Posterior vena cava (tissue), 2 donors: ENCODE data around the gene ACP3. TPM values are rescaled to one million over a fixed set of nuclear protein-coding genes. Genes with fewer than 3 reads are reported as not detected.

Experiments
- DNase-seq: peaks from one replicate; pipeline ENCODE4 v3.0.0-alpha.2; 2020; ENCODE audit warnings: low spot score
- intact Hi-C, 2 donors: fragments of 100-400 bp; cut with DNase I; formaldehyde crosslinking; loops; one replicate each; pipeline versions ENCODE4 v1.14.1 to v1.14.2; 2022 to 2023
- total RNA-seq, 2 donors: library from RNA; stranded (reverse); fragmentation: NEBNext Ultra II Directional; extraction: Animal tissue kit (Norgen Biotek cat#: 25700); gene quantifications; one replicate each; pipeline ENCODE4 v1.2.1, GENCODE V29; 2021
- donor health status: DM: yes; HTN: yes; CAD: no.
- donor health status: DM: yes; HTN: yes; CAD: no.

ACP3 gene
- total RNA-seq, 2 donors from 2014 or later, result 1.3 to 3.3 TPM

GRCh38 chr3:132311316-132311715 is 5.9 kb upstream of the ACP3 start:
- intact Hi-C loops, result no loop called here
- DNase-seq, result no peak

DNA sequence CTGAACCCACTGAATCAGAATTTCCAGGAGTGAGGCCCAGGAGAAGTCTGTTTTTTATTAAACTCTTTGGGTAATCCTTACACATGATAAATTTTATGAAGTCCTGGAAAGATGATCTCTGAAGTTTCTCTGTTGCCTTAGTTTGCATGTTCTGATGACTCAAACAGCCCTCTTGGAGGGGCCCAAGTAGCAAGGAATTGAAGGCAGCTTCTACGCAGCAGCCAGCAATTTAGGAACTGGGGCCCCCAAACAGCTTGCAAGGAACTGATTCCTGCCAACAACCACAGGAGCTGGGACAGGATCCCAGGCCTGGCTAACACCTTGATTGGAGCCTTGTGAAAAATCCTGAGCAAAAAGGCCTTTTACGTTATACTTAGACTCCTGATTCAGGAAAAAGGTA is 5.4 kb upstream of the ACP3 start:
- intact Hi-C loops, result no loop called here

GRCh38 chr3:132315851-132316250 is 1.4 kb upstream of the ACP3 start:
- no peak for DNase-seq
- intact Hi-C loops, result no loop called here

More for the DNA sequence above, 5.4 kb upstream of the ACP3 start:
- DNase-seq, result no peak

DNA sequence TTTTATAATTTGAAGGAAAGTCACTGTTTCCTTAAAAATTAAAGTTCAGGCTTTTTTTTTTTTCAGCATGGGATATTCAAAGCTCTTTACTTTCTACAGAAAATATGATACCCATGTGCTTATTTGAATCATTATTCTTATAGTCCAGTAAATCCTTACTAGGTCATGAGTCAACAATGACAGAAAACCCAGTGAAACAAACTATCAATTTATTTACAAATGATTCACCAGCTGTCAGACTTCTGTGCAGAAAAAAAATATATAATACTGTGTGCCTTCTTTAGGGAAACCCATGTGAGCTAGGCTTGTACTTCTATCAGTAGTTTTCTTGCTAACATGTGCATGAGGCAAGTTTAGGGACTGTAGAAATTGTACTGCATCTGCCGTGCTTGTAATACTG is 1.2 kb downstream of the ACP3 start:
- no peak for DNase-seq
- intact Hi-C loops, result no loop called here

DNA sequence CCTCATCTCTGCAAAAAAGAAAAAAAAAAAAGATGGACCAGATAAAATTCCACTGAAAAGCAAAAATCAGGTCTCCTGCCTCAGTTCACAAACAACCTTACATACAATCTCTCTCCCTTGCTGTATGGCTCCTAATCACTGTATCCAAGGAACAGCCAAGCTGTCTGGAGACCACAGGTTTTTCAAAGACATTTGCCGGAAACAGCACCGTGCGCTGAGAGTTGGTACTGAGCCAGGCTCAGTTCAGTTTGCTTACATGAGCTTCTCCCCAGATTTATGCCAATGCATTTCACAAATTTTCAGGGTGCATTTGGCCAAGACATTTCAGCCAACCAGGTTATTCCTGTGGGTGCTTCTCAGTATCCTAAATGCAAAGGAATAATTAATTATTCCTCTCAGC is 4.1 kb downstream of the ACP3 start:
- DNase-seq, result no peak
- intact Hi-C loops, result no loop called here

GRCh38 chr3:132325103-132325606 is 7.9 kb downstream of the ACP3 start:
- intact Hi-C loops, result no loop called here
- no peak for DNase-seq

- DNase-seq, result no peak
- intact Hi-C loops, result no loop called here
These were observed 8.4 kb downstream of the ACP3 start for GRCh38 chr3:132325634-132326033.

GRCh38 chr3:132326251-132326650 is 9.0 kb downstream of the ACP3 start:
- intact Hi-C loops, result no loop called here
- DNase-seq, result no peak

- intact Hi-C loops, result no loop called here
- no peak for DNase-seq
These were observed 14.9 kb downstream of the ACP3 start for GRCh38 chr3:132332082-132332481.

DNA sequence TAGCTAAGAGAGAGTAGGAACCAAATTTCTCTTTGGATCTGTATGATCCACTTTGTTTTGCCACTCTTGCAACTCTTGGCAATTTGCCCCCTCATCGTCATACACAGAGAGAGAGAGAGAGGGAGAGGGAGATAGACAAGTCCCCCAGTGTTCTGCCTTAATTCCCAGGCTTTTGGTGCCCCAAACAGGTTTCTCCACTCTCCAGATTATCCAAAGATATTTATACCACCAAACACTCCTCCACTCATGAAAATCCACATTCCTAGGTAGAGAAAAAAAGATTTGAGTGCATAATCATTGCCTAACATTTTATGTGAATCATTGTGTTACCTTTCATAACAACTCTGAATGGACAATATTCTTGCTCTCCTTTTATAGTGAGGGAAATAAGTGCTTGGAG is 15.3 kb downstream of the ACP3 start:
- intact Hi-C loops, result no loop called here
- DNase-seq, result no peak

GRCh38 chr3:132341746-132342145 is 24.5 kb downstream of the ACP3 start:
- intact Hi-C loops, result loop anchor here in 1 of 2 donors (5.0 kb wide), 1 partner anchor 89 kb away; no protein-coding TSS in a partner anchor
- no peak for DNase-seq

GRCh38 chr3:132342183-132342582 is 25.0 kb downstream of the ACP3 start:
- no peak for DNase-seq
- intact Hi-C loops, result loop anchor here in 1 of 2 donors (5.0 kb wide), 1 partner anchor 90 kb away; no protein-coding TSS in a partner anchor

DNA sequence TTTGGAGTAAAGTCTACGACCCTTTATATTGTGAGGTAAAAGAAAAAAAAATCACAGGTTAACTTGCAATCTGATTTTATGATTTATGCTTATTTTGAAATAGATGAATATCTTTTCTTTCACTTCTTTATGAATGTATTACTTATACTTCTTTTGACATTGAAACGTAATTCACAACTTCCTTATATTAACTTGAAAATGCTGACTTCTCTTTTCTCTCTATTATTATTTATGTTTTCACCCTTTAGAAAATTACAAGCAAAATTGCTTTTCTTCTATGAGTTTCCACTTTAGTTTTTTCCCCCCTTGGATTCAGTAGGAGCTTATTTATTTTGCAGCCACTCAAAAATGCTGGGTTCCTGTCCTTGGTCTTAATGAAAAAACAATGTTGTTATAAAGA is 25.4 kb downstream of the ACP3 start:
- intact Hi-C loops, result loop anchor here in 1 of 2 donors (5.0 kb wide), 1 partner anchor 90 kb away; no protein-coding TSS in a partner anchor

DNA sequence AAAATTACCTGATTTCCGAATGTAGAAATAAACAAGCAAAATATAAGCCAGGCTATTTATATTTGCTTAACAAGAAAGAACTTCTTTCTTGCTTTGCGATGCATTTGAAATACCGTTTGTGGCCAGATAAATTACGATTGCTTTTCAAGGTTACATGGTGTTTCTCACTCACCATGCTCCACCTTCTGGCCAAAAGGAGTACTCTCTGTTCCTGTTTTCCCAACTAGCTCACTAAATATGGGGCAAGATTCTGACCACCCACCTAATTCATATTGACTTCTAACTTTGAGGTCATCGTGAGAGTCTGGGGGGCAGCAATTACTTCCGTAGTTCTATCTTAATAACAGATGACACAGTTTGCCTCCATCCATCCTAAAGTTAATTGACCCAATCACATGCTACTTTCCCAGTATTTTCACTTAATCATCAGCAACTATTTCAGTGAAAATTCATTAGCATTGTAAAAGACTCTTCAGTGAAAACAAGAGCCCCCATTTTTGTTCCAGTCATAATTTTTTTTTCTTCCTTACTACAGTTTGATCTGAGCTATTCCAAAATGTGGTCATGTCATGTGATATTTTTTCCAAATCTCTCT is 25.9 kb downstream of the ACP3 start:
- intact Hi-C loops, result loop anchor here in 1 of 2 donors (5.0 kb wide), 1 partner anchor 91 kb away; no protein-coding TSS in a partner anchor
- DNase-seq, result no peak

More for the DNA sequence above, 25.4 kb downstream of the ACP3 start:
- DNase-seq, result no peak

GRCh38 chr3:132344666-132345280 is 27.6 kb downstream of the ACP3 start:
- no peak for DNase-seq
- intact Hi-C loops, result loop anchor here in 1 of 2 donors (5.0 kb wide), 1 partner anchor 92 kb away; no protein-coding TSS in a partner anchor

DNA sequence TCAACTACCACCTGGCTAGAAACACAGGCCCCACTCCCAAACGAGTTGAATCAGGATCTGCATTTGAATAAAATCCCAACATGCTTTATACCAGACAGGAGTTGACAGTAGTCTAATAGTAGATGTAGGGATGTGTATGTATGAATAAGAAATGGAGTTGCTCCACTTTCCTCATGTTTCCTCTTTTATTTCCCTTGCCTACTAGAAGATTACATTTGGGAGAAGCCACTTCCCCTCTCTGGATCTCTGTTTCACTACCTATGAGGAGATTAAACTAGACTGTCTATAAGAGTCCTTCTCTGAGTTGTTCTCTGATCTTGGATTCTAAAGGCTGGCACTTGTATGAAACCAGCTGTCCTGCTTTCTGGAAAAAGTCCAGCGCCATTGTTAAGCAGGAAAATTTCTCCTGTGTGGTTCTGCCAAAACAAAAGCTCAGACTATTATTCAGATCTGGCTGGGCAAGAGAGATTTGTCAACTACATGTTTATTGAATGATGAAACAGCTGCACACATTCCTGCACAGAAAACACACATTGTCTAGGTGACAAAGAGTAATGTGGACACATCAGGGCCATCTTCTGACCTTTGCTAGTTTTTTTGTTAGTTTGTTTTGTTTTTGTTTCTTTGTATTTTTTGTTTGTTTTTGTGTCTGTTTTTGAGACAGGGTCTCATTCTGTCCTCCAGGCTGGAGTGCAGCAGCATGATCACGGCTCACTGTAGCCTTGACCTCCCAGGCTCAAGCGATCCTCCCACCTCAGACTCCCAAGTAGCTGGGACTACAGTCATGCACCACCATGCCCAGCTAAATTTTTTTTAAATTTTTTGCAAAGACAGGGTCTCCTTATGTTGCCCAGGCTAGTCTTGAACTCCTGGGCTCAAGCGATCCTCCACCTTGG is 29.9 kb downstream of the ACP3 start:
- intact Hi-C loops, result no loop called here
- no peak for DNase-seq

DNA sequence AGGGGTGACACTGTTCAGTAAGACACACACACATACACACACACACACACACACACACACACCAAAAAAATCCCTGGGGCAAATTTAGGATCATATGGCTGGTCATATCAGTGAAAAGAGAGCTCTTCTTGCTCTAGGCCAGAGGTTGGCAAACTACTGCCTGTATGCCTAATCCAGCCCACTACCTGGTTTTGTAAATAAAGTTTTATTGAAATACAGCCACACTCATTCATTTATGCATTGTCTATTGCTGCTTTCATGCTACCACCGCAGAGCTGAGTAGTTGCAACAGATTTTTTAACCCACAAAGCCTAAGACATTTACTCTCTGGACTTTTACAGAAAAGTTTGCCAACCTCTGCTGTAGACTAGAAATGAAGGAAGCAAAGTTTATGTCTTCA is 30.6 kb downstream of the ACP3 start:
- no peak for DNase-seq
- intact Hi-C loops, result no loop called here

DNA sequence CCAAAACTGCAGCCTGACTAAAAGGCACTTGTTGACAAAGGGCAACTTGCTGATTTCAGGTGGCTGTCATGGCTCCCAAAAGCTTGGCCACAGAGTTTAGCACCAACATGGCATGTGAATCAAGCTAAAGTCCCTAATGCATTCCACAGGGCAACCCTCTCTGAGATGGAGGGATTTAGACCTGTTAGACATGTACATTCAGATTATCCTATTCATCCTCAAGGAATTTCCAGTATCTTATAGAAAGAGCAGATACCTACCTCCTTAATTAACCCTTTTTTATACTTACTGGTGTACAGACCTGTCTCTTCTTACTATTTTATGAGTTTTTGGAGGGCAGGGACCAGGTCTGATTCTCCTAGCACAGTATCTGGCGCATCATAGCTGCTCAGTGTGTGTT is 31.3 kb downstream of the ACP3 start:
- intact Hi-C loops, result no loop called here
- DNase-seq, result no peak

- DNase-seq, result no peak
- intact Hi-C loops, result no loop called here
These were observed 33.6 kb downstream of the ACP3 start for GRCh38 chr3:132350814-132351213.
